HG03460 (cell line): ENCODE data around the gene SLC39A12.
"Not testable (repeated sequence)": the region's sequence is repeated elsewhere in the genome, so short reads cannot be mapped to it uniquely, and the experiment has no call there.

ENCODE experiments used
- ATAC-seq: cut with Tn5 transposase; IDR thresholded peaks from one replicate; pipeline ENCODE4 v1.9.1; 2021; ENCODE audit not compliant: unreplicated experiment

Gene SLC39A12

DNA sequence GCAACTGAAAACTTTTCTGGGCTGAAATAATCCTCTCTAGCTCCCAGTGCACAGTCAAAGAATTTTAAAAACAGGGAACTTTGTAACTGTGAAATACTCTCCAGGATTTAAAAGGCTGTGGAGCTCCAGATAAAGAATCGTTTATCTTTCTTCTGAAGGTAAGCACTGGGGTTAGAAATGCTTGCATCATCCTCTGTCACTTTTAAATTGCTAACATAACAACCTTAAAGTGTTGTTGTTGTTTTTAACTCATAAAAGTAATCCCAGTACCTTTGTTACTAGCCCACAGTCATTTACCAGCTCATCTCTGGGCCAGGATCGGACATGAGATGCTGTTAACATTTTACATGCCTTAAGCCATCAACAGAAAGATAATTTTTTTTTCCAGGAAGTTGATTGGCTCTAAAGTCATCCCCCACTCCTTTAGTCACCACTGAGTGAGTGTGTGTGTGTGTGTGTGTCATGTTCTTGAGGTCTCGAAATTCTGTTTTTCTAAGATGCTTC, at the start of gene SLC39A12:
Gene SLC39A12 (plus strand): TSS at position 51 of the 504 bp plus-strand sequence. CDS start 1,359 bp downstream, outside the sequence.
- no peak for ATAC-seq

DNA sequence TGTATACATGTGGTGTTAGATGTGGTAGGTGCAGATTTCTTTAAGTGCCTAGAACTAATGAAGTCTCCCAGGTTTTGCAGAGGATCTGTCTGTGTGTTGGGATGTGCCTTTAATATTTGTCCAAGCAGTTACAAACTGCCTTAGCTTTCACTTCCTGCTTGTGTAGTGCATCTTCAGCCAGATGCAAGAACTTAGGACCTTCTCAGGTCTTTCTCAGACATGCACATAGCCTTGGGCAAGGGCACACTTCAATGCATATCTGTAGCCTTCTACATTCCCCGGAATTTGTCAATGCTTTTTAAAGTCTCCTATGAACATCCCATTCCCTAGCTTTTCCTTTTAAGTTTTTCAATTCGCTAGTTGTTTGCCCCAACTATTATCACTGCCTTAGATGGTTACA, 47.2 kb upstream of the SLC39A12 start:
- ATAC-seq = no peak

DNA sequence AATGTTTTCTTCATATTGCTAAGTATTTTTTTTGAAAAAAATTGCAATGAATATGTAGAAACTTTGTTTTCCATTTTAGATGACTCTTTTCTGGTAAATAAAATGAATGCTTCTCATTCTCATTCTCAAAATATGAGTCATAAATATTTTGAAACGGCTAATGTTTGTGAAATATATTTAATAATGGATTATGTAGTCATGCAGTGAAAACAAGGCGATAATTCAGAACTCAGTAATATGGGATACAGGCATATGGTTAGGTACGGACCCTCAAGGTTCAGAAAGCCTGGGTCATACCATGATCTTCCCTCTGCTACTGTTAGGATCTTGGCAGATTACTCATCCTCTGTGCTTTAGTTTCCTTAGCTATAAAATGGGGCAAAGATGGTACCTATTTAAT, 46.2 kb upstream of the SLC39A12 start:
- ATAC-seq = no peak

DNA sequence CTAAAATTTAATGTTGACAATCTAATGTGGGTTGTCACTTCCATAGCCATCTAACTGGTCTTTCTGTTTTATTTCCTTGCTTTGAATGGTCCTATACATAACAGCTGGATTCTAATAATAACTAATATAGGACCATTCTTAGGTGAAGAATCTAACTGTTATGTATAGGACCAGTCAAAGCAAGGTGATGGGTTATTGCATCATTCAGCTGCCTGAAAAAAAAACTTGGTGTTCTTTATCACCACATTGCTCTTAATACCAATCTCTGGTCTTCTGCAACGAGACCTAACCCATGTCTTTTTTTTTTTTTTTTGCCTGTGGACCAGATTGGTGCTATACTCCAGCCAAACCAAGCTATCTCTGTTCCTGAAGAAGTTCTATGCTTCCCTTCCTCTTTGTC, 45.7 kb upstream of the SLC39A12 start:
- no peak for ATAC-seq

DNA sequence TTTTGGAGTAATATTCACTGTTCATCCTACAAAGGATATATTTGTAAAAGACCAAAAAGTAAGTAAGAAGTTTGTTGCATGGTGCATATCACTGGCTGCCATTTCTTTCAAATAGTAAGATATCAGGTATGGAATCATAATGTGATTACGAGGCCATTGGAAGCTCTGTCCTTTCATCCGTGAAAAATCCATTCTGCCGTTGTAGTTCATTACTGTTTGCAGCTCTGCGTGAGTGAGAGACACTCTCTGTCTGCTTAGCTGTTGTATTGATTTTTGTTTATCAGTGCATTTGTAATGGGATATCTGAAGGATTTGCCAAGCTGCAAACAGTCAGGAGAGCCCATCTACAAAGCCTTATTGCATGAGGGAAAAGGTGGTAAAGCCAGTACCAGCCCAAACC, 44.1 kb upstream of the SLC39A12 start:
- no peak for ATAC-seq

DNA sequence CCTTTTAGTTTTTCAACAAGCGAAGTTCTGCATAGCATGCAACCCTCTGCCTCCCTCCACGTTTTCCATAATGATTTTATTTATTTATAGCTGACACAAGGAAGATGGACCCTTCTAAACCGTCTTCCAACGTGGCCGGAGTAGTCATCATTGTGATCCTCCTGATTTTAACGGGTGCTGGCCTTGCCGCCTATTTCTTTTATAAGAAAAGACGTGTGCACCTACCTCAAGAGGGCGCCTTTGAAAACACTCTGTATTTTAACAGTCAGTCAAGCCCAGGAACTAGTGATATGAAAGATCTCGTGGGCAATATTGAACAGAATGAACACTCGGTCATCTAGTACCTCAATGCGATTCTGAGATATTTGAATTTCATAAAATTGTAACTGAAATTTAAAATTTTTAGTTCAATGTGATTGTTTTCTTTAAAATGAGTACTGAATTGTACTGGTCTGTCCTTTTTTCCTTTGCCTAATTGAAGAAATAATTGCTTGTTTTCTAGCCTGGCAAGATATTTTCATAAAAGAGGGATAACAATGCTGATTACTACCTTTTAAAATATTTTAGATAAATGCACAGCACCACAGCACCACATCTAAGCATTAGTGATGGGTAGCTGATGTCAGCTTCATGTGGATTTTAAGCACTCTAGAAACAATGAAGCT, 41.5 kb upstream of the SLC39A12 start:
- ATAC-seq = peak; percentile 71

DNA sequence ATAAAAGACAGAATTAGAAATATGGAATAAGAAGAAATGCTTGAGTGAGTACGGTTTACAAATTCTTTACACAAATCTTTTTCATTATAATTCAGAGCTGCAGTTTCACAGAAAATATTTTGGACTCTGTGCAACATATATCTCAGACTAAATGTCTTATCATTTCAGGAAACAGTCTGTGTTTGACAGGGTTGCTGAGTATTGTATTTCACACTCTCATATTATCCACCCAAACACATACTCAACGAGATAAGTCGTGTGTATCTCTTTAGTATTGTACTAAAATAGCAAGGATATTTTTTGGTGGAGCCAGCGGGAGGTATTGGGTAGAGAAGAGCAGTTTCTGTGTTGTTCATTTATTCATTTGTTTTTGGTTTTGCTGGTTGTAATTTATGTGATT, 39.0 kb upstream of the SLC39A12 start:
- ATAC-seq = no peak

DNA sequence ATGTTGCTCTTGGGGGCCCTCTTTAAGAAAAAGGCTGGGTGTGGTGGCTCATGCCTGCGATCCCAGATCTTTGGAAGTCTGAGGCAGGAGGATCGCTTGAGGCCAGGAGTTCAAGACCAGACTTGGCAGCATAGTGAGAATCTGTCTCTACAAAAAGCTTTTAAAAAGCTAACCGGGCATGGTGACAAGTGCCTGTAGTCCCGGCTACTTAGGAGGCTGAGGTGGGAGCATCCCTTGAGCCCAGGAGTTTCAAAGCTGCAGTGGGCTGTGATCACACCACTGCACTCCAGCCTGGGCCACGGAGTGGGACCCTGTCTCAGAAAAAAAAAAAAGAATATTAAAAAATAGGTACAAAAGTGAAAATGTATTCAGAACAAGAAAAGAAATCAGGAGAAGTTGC, 38.1 kb upstream of the SLC39A12 start:
- ATAC-seq = no peak

DNA sequence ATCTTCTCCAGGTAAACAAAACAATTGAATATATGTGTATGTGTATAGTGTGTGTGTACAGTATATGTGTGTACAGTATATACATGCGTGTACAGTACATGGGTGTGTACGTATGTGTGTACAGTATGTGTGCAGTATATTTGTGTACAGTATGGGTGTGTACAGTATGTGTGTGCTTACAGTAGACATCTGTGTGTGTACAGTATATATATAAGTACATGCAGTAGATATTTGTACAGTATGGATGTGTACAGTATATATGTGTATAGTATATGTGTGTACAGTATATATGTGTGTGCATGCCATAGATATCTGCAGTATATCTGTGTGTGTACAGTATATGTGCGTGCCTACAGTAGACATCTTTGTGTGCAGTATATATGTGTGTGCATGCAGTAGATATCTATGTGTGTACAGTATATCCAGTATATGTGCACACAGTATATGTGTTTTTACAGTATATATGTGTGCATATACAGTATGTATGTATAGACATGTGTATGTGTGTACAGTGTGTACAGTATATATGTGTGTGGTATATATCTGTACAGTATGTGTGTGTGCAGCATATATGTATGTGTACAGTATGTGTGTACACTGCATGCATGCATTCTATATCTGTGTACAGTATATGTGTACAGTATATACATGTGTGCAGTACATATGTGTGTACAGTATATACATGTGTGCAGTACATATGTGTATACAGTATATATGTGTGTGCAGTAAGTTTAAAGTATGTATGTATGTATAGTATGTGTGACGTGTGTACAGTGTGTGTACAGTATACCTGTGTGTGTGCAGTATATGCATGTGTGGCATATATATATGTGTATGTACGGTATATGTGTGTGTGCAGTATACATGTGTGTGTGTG, 37.3 kb upstream of the SLC39A12 start:
- no peak for ATAC-seq

DNA sequence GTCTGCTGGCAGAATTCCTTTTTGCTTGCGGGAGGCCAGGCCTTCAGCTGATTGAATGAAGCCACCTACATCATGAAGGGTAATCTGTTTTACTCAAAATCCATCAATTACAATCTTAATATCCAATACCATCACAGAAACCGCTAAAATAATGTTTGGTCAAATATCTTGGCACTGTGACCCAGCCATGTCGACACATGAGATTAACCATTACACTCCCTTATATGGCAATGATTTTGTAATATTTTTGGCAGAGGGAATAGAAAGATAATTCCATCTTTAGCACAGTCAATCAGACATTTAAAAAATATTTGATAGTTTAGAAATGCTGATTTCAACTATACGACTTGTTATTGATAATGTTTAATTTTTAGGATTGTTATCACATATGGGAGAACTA, 36.5 kb upstream of the SLC39A12 start:
- ATAC-seq = no peak

DNA sequence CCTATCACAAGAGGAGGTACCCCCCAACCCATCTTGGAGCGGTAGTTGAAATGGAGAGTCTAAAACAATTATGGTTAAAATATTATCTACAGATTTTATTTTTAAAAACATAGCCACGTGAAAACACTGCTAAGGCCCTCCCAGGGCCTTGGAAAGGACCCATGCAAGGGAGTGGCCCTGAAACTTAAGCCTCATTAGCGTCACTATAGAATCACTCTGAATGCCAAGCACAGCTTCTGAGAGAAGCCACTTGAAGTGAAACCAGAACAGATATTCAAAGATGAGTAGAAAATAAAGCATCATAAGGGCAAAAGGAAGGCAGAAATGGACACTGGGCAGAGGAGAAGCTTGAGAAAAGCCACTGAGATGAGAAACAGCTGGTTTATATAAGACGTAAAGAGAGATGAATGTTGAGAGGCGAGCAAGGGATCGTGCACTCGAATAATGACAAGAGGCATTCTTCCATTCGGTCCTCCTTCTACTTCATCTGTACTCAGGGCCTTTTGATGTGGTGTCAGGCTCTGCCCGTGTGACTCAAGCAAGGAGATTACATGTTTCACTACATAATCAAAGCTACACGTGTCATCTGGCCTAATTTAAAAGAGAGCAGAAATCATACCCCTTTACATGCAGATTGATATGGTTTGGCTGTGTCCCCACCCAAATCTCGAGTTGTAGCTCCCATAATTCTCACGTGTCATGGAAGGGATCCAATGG, 33.4 kb upstream of the SLC39A12 start:
- ATAC-seq = no peak

DNA sequence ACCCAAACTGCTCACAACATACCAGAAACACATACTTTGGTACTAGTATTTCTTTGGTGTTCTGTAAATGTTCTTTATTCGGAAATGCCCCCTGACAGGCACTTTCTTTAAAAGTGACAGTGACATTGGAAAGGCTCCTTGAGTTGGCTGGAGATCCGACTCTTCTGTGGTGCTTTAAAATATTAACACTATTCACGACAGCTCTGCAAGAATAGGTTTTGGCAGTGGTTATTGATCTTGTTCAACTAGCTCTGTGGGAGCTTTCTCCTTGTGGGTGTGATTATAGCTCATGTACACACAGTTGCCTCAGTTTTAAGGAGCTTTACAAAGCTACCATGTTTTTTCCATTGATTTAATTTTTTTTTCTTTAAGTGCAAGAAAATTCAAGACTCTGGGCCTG, 30.3 kb upstream of the SLC39A12 start:
- ATAC-seq = no peak

DNA sequence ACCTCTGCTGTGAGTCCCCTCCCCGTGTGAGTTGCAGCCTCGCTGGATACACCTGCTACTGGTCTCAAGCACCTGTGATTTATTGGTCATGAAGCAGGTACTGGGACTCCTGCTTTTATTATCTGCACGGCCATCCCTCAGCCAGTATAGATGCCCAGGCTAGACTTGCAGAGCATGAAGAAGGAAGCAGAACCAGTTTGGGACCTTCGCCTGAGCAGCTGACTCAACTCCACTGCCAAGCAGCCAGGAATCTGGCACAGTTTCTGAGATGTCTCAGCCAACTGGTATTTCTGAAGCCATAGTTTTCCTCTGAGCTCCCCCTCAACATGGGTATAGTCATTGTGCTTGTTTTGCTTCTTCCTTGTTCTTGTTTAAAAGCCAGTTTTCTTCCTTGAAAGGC, 28.0 kb upstream of the SLC39A12 start:
- no peak for ATAC-seq

DNA sequence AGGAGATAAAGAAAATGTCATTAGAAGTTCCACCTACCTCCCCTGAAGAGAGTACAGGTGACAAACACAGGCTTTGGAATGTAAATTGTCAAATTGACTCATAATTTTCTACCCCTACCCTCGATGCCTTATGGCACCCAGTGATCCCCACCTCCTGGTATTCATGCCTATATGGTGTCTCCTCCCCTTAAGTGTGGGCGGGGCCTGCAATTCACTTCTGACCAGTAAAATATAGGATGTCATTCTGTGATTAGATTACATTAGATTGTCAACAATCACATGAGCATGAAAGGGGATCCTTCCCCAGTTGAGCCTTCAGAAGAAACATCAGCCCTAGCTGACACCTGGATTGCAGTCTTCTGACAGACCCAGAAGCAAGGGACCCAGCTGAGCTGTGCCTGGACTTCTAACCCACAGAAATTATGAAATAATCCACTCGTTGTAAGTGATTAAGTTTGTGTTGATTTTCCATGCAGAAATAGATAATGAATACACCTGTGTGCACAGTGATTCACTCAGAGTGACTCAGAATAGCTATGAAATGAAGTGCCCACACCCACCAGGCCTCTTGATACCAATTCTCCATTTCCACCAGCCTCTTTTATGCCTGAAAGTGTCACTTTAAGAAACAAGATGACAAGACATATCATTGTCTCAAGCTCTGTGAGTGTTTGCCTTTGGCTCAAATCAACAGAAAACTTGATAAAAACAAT, 8.5 kb upstream of the SLC39A12 start:
- ATAC-seq = no peak

DNA sequence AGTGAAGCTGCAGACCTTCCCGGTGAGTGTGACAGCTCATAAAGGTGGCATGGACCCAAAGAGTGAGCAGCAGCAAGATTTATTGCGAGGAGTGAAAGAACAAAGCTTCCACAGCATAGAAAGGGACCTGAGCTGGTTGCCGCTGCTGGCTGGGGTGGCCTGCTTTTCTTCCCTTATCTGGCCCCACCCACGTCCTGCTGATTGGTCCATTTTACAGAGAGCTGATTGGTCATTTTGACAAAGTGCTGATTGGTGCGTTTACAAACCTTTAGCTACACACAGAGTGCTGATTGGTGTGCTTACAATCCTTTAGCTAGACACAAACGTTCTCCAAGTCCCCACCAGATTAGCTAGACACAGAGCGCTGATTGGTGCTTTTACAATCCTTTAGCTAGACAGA, 1.4 kb upstream of the SLC39A12 start:
- ATAC-seq = not testable (repeated sequence)

DNA sequence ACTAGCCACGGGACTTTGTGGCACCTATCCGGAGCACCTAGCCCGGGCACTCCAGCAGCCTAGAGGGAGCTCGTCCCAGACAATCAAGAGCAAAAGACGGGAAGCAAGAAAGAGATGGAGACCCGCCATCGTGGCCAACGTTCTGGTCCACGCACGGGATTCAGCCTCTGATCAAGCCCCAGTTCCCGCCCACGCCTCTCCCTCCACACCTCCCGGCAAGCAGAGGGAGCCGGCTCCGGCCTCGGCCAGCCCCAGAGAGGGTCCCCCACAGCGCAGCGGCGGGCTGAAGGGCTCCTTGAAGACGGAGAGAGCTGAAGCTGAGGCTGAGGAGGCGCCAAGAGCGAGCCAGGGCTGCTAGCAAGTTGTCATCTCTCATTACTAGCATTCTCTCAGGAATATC, 992 bp upstream of the SLC39A12 start:
- ATAC-seq = no peak

DNA sequence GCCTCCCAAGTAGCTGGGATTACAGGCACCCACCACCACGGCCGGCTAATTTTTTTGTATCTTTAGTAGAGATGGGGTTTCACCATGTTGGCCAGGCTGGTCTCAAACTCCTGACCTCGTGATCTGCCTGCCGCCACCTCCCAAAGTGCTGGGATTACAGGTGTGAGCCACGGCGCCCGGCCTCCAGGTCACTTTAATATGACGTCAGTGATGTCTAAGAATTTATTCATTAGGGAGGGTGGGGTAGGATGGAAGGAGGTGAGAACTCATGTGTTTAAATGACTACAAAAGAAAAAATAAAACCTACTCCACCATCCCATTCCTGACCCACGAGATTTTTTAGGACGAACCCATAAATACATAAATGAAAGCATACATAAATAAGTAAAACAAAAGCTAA, 2.7 kb downstream of the SLC39A12 start:
- ATAC-seq = not testable (repeated sequence)

DNA sequence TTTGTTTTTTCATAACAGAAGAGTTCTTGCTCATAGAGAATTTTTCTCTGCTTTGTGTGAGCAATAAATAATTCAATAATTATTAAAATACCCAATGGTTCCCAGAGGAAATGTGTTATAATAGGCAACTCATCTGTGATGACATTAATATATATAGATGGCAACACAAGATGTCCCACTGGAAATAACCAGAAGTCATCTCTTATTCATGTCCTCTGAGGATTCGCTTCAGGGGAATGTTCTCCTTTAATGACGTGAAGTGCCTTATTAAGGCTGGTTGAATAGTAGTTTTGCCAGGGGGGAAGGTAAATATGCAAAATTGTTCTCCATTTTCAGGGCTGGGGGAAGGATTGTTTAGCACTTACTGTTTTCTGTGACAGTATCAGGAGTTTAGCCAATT, 3.1 kb downstream of the SLC39A12 start:
- ATAC-seq = no peak

DNA sequence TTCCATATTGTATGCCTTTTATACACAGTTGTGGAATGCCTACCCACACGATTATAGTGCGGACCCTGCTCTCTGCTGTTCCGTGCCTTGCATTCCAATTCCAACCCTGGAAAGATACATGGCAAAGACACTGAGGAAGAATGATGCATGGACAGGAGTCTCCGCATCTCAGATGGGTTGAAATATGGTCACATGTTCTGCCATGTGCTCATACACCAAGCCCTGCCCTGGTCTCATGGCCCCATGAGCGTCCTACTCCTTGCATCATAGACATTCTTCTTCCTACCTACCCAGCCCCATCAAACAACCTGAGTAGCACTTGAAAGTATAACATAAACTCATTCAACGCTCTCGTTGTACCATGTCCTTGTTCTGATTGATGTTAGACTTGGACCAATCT, 6.3 kb downstream of the SLC39A12 start:
- no peak for ATAC-seq

DNA sequence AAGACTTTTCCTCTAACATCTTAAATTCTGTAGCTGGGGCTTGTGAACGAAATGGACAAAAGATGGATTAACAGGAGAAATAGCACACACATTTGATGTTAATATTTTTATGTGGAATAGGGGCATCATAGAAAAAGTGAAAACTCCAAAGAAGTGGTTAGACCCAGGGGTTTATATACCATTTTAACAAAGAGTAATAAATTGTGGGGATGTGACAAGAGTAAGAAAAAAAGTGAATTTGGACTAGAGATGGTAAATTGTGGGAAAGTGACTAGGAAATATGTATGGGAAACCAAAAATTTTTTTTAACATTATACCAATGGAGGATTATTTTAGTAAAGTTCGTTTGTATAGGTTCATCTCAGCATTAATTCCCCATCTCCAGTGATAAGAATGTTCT, 8.2 kb downstream of the SLC39A12 start:
- no peak for ATAC-seq
